SK-N-MC (cell line): Measurements from ENCODE around the gene WAC.

Experiments
- EZH2 ChIP-seq: fragments of 200-600 bp; sonication (generic); IDR thresholded peaks from one replicate; pipeline ENCODE4 v1.6.1; 2017; ENCODE audit warnings: antibody characterized with exemption
- POLR2AphosphoS5 ChIP-seq: IDR thresholded peaks from 2 replicates; pipeline ENCODE4 v1.6.1; 2012; ENCODE audit warnings: mild to moderate bottlenecking, low read depth, low read length, borderline replicate concordance

DNA sequence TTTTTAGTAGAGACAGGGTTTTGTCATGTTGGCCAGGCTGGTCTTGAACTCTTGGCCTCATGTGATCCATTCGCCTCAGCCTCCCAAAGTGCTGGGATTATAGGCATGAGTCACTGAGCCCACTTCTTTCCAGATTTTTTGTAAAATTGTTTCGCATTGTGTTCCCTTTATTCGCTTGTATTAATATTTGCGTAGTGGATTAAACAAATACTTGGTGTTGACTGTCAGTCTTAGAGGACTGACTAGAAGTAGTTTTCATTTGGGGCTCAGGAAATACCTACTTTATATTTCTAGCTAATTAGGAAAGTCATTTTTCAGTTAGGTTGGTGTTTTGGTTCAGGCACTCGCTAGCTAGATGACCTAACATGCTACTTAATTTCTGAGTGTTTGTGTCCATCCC lies 11.1 kb downstream of the WAC start:
- TF ChIP-seq POLR2AphosphoS5 (no peak), EZH2 (no peak)
